ENCODE data around the gene NDRG3.

DNA sequence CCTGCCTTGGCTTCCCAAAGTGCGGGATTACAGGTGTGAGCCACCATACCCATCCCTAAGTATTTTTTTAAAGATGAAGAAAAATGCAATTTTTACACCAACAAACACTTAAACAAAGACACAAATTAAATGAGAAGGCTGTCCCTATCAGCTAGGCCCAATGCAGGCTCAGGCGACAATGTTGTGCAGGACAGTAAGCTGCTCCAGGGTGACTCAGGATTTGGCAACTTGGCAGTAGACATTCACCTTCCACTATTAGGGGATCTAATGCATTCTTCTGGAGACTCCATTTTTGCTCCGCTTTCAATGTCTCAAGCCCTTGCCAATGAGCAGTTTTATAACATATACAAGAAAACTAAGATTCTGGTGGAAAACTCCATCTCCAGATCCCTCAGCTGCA is 19.7 kb downstream of the NDRG3 start:
- TF ChIP-seq CTCF (conservative IDR thresholded peaks at IDR 0.05; ENCODE audit: low read length) (no peak), EZH2phosphoT487 (IDR thresholded peaks at IDR 0.05; ENCODE audit: borderline replicate concordance, low read depth, low read length) (no peak)
